Loucy (cell line): ENCODE measurements around the gene TRAPPC5.

ENCODE experiments used
- CTCF ChIP-seq: fragments of 200-600 bp; sonication (generic); conservative IDR thresholded peaks from 2 replicates; pipeline ENCODE4 v1.5.1; 2014; ENCODE audit warnings: mild to moderate bottlenecking, antibody characterized with exemption, low read length
- EZH2phosphoT487 ChIP-seq: fragments of 200-600 bp; IDR thresholded peaks from 2 replicates; pipeline ENCODE4 v1.6.1; 2018; ENCODE audit warnings: antibody characterized with exemption, mild to moderate bottlenecking, moderate library complexity, borderline replicate concordance

GRCh38 chr19:7692417-7693088, 11.9 kb downstream of the TRAPPC5 start:
- TF ChIP-seq CTCF (no peak), EZH2phosphoT487 (no peak)
